ENCODE data around the gene TNFRSF1B.

TNFRSF1B gene

DNA sequence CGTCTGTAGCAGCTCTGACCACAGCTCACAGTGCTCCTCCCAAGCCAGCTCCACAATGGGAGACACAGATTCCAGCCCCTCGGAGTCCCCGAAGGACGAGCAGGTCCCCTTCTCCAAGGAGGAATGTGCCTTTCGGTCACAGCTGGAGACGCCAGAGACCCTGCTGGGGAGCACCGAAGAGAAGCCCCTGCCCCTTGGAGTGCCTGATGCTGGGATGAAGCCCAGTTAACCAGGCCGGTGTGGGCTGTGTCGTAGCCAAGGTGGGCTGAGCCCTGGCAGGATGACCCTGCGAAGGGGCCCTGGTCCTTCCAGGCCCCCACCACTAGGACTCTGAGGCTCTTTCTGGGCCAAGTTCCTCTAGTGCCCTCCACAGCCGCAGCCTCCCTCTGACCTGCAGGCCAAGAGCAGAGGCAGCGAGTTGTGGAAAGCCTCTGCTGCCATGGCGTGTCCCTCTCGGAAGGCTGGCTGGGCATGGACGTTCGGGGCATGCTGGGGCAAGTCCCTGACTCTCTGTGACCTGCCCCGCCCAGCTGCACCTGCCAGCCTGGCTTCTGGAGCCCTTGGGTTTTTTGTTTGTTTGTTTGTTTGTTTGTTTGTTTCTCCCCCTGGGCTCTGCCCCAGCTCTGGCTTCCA is 40.1 kb downstream of the TNFRSF1B start:
- Histone ChIP-seq H3K4me3 (IDR thresholded peaks at IDR 0.05; ENCODE audit: insufficient read depth, low read depth, low read length) (no peak overlapping the region), H3K36me3 (ENCODE audit: insufficient read depth) (no peaks in the 10 kb centered on the region; the same call in 1 of the 2 replicates), H3K9ac (no peak overlapping the region), H3K4me2 (no peak overlapping the region), H4K20me1 (ENCODE audit: insufficient read depth) (no peaks in the 10 kb centered on the region), H2AFZ (ENCODE audit: low read depth) (no peak overlapping the region), H3K27ac (no peak overlapping the region), H3K27me3 (ENCODE audit: insufficient read depth, low read depth) (no peaks in the 10 kb centered on the region), H3K4me1 (ENCODE audit: low read depth, poor library complexity, severe bottlenecking) (peaks cover 36% of the 10 kb centered on the region), H3K79me2 (ENCODE audit: insufficient read depth, low read depth) (no peaks in the 10 kb centered on the region)
- TF ChIP-seq CTCF (conservative IDR thresholded peaks at IDR 0.05; ENCODE audit: low read depth, low read length) = no peak

DNA sequence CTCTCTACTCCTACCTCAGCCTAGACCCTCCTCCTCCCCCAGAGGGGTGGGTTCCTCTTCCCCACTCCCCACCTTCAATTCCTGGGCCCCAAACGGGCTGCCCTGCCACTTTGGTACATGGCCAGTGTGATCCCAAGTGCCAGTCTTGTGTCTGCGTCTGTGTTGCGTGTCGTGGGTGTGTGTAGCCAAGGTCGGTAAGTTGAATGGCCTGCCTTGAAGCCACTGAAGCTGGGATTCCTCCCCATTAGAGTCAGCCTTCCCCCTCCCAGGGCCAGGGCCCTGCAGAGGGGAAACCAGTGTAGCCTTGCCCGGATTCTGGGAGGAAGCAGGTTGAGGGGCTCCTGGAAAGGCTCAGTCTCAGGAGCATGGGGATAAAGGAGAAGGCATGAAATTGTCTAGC is 41.5 kb downstream of the TNFRSF1B start:
- Histone ChIP-seq H3K36me3 (ENCODE audit: insufficient read depth) (no peaks in the 10 kb centered on the region), H4K20me1 (ENCODE audit: insufficient read depth) (no peaks in the 10 kb centered on the region), H3K79me2 (ENCODE audit: insufficient read depth, low read depth) (no peaks in the 10 kb centered on the region), H3K27ac (no peak overlapping the region), H3K27me3 (ENCODE audit: insufficient read depth, low read depth) (peaks cover 2% of the 10 kb centered on the region; the same call in 1 of the 2 replicates), H2AFZ (ENCODE audit: low read depth) (no peak overlapping the region), H3K9ac (no peak overlapping the region), H3K4me1 (ENCODE audit: low read depth, poor library complexity, severe bottlenecking) (peaks cover 36% of the 10 kb centered on the region), H3K4me3 (IDR thresholded peaks at IDR 0.05; ENCODE audit: insufficient read depth, low read depth, low read length) (no peak overlapping the region), H3K4me2 (no peak overlapping the region)
- TF ChIP-seq CTCF (conservative IDR thresholded peaks at IDR 0.05; ENCODE audit: low read depth, low read length) = no peak

- no peak overlapping the region for H3K4me3 ChIP-seq (IDR thresholded peaks at IDR 0.05; ENCODE audit: insufficient read depth, low read depth, low read length)
- peak; percentile 92 for TF ChIP-seq CTCF (conservative IDR thresholded peaks at IDR 0.05; ENCODE audit: low read depth, low read length)
- H2AFZ ChIP-seq (ENCODE audit: low read depth) = no peak overlapping the region
Observed at GRCh38 chr1:12208764-12209494, 42.1 kb downstream of the TNFRSF1B start.

DNA sequence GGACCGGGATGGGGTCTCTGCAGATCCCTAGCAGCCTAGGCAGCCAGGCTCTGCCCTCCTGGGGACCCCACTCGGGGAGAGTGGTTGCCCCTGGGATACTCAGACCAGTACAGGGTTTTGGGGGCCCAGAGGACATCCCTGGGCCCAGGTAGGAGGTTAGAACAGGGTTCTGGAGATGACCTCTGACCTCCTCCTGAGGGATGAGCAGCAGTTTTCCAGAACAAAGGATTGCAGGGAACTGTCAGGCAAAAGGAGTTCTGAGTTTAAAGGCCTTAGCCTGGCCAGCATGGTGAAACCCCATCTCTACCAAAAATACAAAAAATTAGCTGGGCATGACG is 42.7 kb downstream of the TNFRSF1B start:
- Histone ChIP-seq H3K4me3 (IDR thresholded peaks at IDR 0.05; ENCODE audit: insufficient read depth, low read depth, low read length) (no peak overlapping the region), H3K4me1 (ENCODE audit: low read depth, poor library complexity, severe bottlenecking) (peaks cover 36% of the 10 kb centered on the region), H3K9ac (no peak overlapping the region), H3K79me2 (ENCODE audit: insufficient read depth, low read depth) (no peaks in the 10 kb centered on the region), H3K4me2 (peak overlapping the region; percentile 41; the same call in 1 of the 2 replicates), H2AFZ (ENCODE audit: low read depth) (no peak overlapping the region), H4K20me1 (ENCODE audit: insufficient read depth) (no peaks in the 10 kb centered on the region), H3K27me3 (ENCODE audit: insufficient read depth, low read depth) (peaks cover 2% of the 10 kb centered on the region; the same call in 1 of the 2 replicates), H3K36me3 (ENCODE audit: insufficient read depth) (no peaks in the 10 kb centered on the region), H3K27ac (no peak overlapping the region)
- no peak for TF ChIP-seq CTCF (conservative IDR thresholded peaks at IDR 0.05; ENCODE audit: low read depth, low read length)

More at GRCh38 chr1:12208764-12209494, 42.1 kb downstream of the TNFRSF1B start:
- Histone ChIP-seq H3K79me2 (ENCODE audit: insufficient read depth, low read depth) (no peaks in the 10 kb centered on the region), H3K9ac (no peak overlapping the region), H3K4me1 (ENCODE audit: low read depth, poor library complexity, severe bottlenecking) (peaks cover 36% of the 10 kb centered on the region), H4K20me1 (ENCODE audit: insufficient read depth) (no peaks in the 10 kb centered on the region), H3K4me2 (peak overlapping the region; percentile 41; the same call in 1 of the 2 replicates), H3K27ac (no peak overlapping the region), H3K36me3 (ENCODE audit: insufficient read depth) (no peaks in the 10 kb centered on the region), H3K27me3 (ENCODE audit: insufficient read depth, low read depth) (peaks cover 2% of the 10 kb centered on the region; the same call in 1 of the 2 replicates)

Measured in KMS-11 (cell line).